ENCODE results near the gene SLC22A4.

Gene SLC22A4

GRCh38 chr5:132339502-132339901, 45.3 kb downstream of the SLC22A4 start:
- DNase-seq (ENCODE audit: low read depth): no peak
- Histone ChIP-seq H3K4me1 (ENCODE audit: control insufficient read depth, insufficient read depth, low read length) (peaks cover 4% of the 10 kb centered on the region), H3K9me3 (ENCODE audit: control insufficient read depth, low read length) (no peaks in the 10 kb centered on the region), H3K9ac (ENCODE audit: low read length) (no peak overlapping the region), H3K27me3 (replicated peaks; ENCODE audit: control insufficient read depth, insufficient read depth, low read length) (no peaks in the 10 kb centered on the region), H3K4me3 (ENCODE audit: low read length) (no peak overlapping the region), H3K36me3 (ENCODE audit: control insufficient read depth, insufficient read depth, low read length, severe bottlenecking) (peaks cover 20% of the 10 kb centered on the region)

GRCh38 chr5:132342291-132343180, 48.3 kb downstream of the SLC22A4 start:
- Histone ChIP-seq H3K4me3 (ENCODE audit: low read length) (no peak overlapping the region), H3K27me3 (replicated peaks; ENCODE audit: control insufficient read depth, insufficient read depth, low read length) (no peaks in the 10 kb centered on the region), H3K4me1 (ENCODE audit: control insufficient read depth, insufficient read depth, low read length) (peaks cover 4% of the 10 kb centered on the region), H3K9ac (ENCODE audit: low read length) (no peak overlapping the region), H3K36me3 (ENCODE audit: control insufficient read depth, insufficient read depth, low read length, severe bottlenecking) (peaks cover 16% of the 10 kb centered on the region), H3K9me3 (ENCODE audit: control insufficient read depth, low read length) (no peaks in the 10 kb centered on the region)
- peak; percentile 37 for DNase-seq (ENCODE audit: low read depth)

- Histone ChIP-seq H3K4me1 (ENCODE audit: control insufficient read depth, insufficient read depth, low read length) (peaks cover 4% of the 10 kb centered on the region), H3K36me3 (ENCODE audit: control insufficient read depth, insufficient read depth, low read length, severe bottlenecking) (peaks cover 9% of the 10 kb centered on the region), H3K4me3 (ENCODE audit: low read length) (no peak overlapping the region), H3K9me3 (ENCODE audit: control insufficient read depth, low read length) (no peaks in the 10 kb centered on the region), H3K27me3 (replicated peaks; ENCODE audit: control insufficient read depth, insufficient read depth, low read length) (no peaks in the 10 kb centered on the region), H3K9ac (ENCODE audit: low read length) (no peak overlapping the region)
- DNase-seq (ENCODE audit: low read depth): no peak
Observed at GRCh38 chr5:132344775-132345514, 50.8 kb downstream of the SLC22A4 start.

- Histone ChIP-seq H3K27me3 (replicated peaks; ENCODE audit: control insufficient read depth, insufficient read depth, low read length) (no peaks in the 10 kb centered on the region), H3K4me1 (ENCODE audit: control insufficient read depth, insufficient read depth, low read length) (peaks cover 7% of the 10 kb centered on the region), H3K4me3 (ENCODE audit: low read length) (no peak overlapping the region), H3K9me3 (ENCODE audit: control insufficient read depth, low read length) (no peaks in the 10 kb centered on the region), H3K9ac (ENCODE audit: low read length) (no peak overlapping the region), H3K36me3 (ENCODE audit: control insufficient read depth, insufficient read depth, low read length, severe bottlenecking) (no peaks in the 10 kb centered on the region)
- DNase-seq (ENCODE audit: low read depth): no peak
Observed at GRCh38 chr5:132353486-132353995, 59.3 kb downstream of the SLC22A4 start.

GRCh38 chr5:132354381-132355139, 60.4 kb downstream of the SLC22A4 start:
- Histone ChIP-seq H3K4me3 (ENCODE audit: low read length) (no peak overlapping the region), H3K4me1 (ENCODE audit: control insufficient read depth, insufficient read depth, low read length) (peaks cover 8% of the 10 kb centered on the region), H3K27me3 (replicated peaks; ENCODE audit: control insufficient read depth, insufficient read depth, low read length) (no peaks in the 10 kb centered on the region), H3K9ac (ENCODE audit: low read length) (no peak overlapping the region), H3K36me3 (ENCODE audit: control insufficient read depth, insufficient read depth, low read length, severe bottlenecking) (no peaks in the 10 kb centered on the region), H3K9me3 (ENCODE audit: control insufficient read depth, low read length) (no peaks in the 10 kb centered on the region)
- DNase-seq (ENCODE audit: low read depth): no peak

- Histone ChIP-seq H3K36me3 (ENCODE audit: control insufficient read depth, insufficient read depth, low read length, severe bottlenecking) (no peaks in the 10 kb centered on the region), H3K9ac (ENCODE audit: low read length) (no peak overlapping the region), H3K27me3 (replicated peaks; ENCODE audit: control insufficient read depth, insufficient read depth, low read length) (no peaks in the 10 kb centered on the region), H3K4me1 (ENCODE audit: control insufficient read depth, insufficient read depth, low read length) (peaks cover 8% of the 10 kb centered on the region), H3K9me3 (ENCODE audit: control insufficient read depth, low read length) (no peaks in the 10 kb centered on the region), H3K4me3 (ENCODE audit: low read length) (no peak overlapping the region)
- no peak for DNase-seq (ENCODE audit: low read depth)
Observed at GRCh38 chr5:132355140-132355765, 61.1 kb downstream of the SLC22A4 start.

- H3K9me3 ChIP-seq (ENCODE audit: control insufficient read depth, low read length): no peaks in the 10 kb centered on the region
- H3K9ac ChIP-seq (ENCODE audit: low read length): no peak overlapping the region
- no peaks in the 10 kb centered on the region for H3K36me3 ChIP-seq (ENCODE audit: control insufficient read depth, insufficient read depth, low read length, severe bottlenecking)
- DNase-seq (ENCODE audit: low read depth): no peak
- no peaks in the 10 kb centered on the region for H3K27me3 ChIP-seq (replicated peaks; ENCODE audit: control insufficient read depth, insufficient read depth, low read length)
- H3K4me3 ChIP-seq (ENCODE audit: low read length): no peak overlapping the region
- peaks cover 18% of the 10 kb centered on the region for H3K4me1 ChIP-seq (ENCODE audit: control insufficient read depth, insufficient read depth, low read length)
Observed at GRCh38 chr5:132358775-132359174, 64.6 kb downstream of the SLC22A4 start.

GRCh38 chr5:132362086-132362485, 67.9 kb downstream of the SLC22A4 start:
- H3K9me3 ChIP-seq (ENCODE audit: control insufficient read depth, low read length): no peaks in the 10 kb centered on the region
- DNase-seq (ENCODE audit: low read depth): no peak
- H3K9ac ChIP-seq (ENCODE audit: low read length): no peak overlapping the region
- no peaks in the 10 kb centered on the region for H3K36me3 ChIP-seq (ENCODE audit: control insufficient read depth, insufficient read depth, low read length, severe bottlenecking)
- no peak overlapping the region for H3K4me3 ChIP-seq (ENCODE audit: low read length)
- no peaks in the 10 kb centered on the region for H3K27me3 ChIP-seq (replicated peaks; ENCODE audit: control insufficient read depth, insufficient read depth, low read length)
- H3K4me1 ChIP-seq (ENCODE audit: control insufficient read depth, insufficient read depth, low read length): peaks cover 35% of the 10 kb centered on the region

GRCh38 chr5:132363431-132364112, 69.4 kb downstream of the SLC22A4 start:
- Histone ChIP-seq H3K4me1 (ENCODE audit: control insufficient read depth, insufficient read depth, low read length) (peaks cover 27% of the 10 kb centered on the region), H3K27me3 (replicated peaks; ENCODE audit: control insufficient read depth, insufficient read depth, low read length) (no peaks in the 10 kb centered on the region), H3K9ac (ENCODE audit: low read length) (no peak overlapping the region), H3K36me3 (ENCODE audit: control insufficient read depth, insufficient read depth, low read length, severe bottlenecking) (no peaks in the 10 kb centered on the region), H3K4me3 (ENCODE audit: low read length) (no peak overlapping the region), H3K9me3 (ENCODE audit: control insufficient read depth, low read length) (no peaks in the 10 kb centered on the region)
- peak; percentile 88 for DNase-seq (ENCODE audit: low read depth)

- Histone ChIP-seq H3K4me1 (ENCODE audit: control insufficient read depth, insufficient read depth, low read length) (peaks cover 27% of the 10 kb centered on the region), H3K9ac (ENCODE audit: low read length) (no peak overlapping the region), H3K36me3 (ENCODE audit: control insufficient read depth, insufficient read depth, low read length, severe bottlenecking) (no peaks in the 10 kb centered on the region), H3K9me3 (ENCODE audit: control insufficient read depth, low read length) (no peaks in the 10 kb centered on the region), H3K27me3 (replicated peaks; ENCODE audit: control insufficient read depth, insufficient read depth, low read length) (no peaks in the 10 kb centered on the region), H3K4me3 (ENCODE audit: low read length) (no peak overlapping the region)
- peak; percentile 94 for DNase-seq (ENCODE audit: low read depth)
Observed at GRCh38 chr5:132364319-132364718, 70.1 kb downstream of the SLC22A4 start.

Data from adipocyte (in vitro differentiated cells).